Measurements from ENCODE around the gene KLK14.

- no peak for TF ChIP-seq CTCF (IDR thresholded peaks at IDR 0.05; ENCODE audit: insufficient read depth, low read length)
- no peak for TF ChIP-seq SPI1 (IDR thresholded peaks at IDR 0.05; ENCODE audit: borderline replicate concordance, low read depth)
- no peak for TF ChIP-seq POLR2AphosphoS5 (IDR thresholded peaks at IDR 0.05; ENCODE audit: low read depth)
- no peak for TF ChIP-seq GABPA (IDR thresholded peaks at IDR 0.05; ENCODE audit: low read depth)
Observed at GRCh38 chr19:51040151-51040550, 42.5 kb downstream of the KLK14 start.
